Hepatocyte (in vitro differentiated cells): ENCODE results near the gene OR52J3.

ENCODE experiments used
- EZH2 ChIP-seq: fragments of 200-600 bp; sonication (generic); IDR thresholded peaks from 2 replicates; pipeline ENCODE4 v1.6.1; 2016; ENCODE audit warnings: antibody characterized with exemption, mild to moderate bottlenecking, borderline replicate concordance
- TF ChIP-seq, protein P1 (sequence below): fragments of 200-600 bp; sonication (generic); IDR thresholded peaks from 2 replicates; pipeline ENCODE4 v1.5.1; 2016; ENCODE audit warnings: antibody characterized with exemption, mild to moderate bottlenecking; ENCODE audit not compliant: poor library complexity

- TF ChIP-seq, protein P1, sequence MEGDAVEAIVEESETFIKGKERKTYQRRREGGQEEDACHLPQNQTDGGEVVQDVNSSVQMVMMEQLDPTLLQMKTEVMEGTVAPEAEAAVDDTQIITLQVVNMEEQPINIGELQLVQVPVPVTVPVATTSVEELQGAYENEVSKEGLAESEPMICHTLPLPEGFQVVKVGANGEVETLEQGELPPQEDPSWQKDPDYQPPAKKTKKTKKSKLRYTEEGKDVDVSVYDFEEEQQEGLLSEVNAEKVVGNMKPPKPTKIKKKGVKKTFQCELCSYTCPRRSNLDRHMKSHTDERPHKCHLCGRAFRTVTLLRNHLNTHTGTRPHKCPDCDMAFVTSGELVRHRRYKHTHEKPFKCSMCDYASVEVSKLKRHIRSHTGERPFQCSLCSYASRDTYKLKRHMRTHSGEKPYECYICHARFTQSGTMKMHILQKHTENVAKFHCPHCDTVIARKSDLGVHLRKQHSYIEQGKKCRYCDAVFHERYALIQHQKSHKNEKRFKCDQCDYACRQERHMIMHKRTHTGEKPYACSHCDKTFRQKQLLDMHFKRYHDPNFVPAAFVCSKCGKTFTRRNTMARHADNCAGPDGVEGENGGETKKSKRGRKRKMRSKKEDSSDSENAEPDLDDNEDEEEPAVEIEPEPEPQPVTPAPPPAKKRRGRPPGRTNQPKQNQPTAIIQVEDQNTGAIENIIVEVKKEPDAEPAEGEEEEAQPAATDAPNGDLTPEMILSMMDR, result no peak
- TF ChIP-seq EZH2, result no peak
Measured at GRCh38 chr11:5007561-5007960, 38.8 kb upstream of the OR52J3 start.
